GM23248 (cell line): ENCODE results near the gene INTS1.

Experiments
- EZH2 ChIP-seq: fragments of 200-600 bp; sonication (generic); IDR thresholded peaks from 2 replicates; pipeline ENCODE4 v1.6.1; 2018; ENCODE audit warnings: antibody characterized with exemption, mild to moderate bottlenecking; ENCODE audit not compliant: insufficient read depth, poor library complexity, severe bottlenecking
- EZH2phosphoT487 ChIP-seq: fragments of 200-600 bp; sonication (generic); IDR thresholded peaks from 2 replicates; pipeline ENCODE4 v1.6.1; 2018; ENCODE audit warnings: antibody characterized with exemption, moderate library complexity, mild to moderate bottlenecking, low read depth; ENCODE audit not compliant: insufficient read depth

GRCh38 chr7:1540776-1541271 is 36.6 kb upstream of the INTS1 start:
- TF ChIP-seq EZH2, result no peak
- TF ChIP-seq EZH2phosphoT487, result no peak
